Kidney epithelial cell (primary cell): ENCODE measurements around the gene ERBB3. TPM values are rescaled to one million over a fixed set of nuclear protein-coding genes. Genes with fewer than 3 reads are reported as not detected.
A peak's percentile ranks its signal among the peaks of the same experiment; 100 is the strongest.

Source experiments
- DNase-seq: peaks from one replicate; pipeline ENCODE4 v3.0.0-alpha.2; 2010; ENCODE audit warnings: low read depth
- H3K27me3 ChIP-seq: 2 replicates; pipeline ENCODE4 v1.6.0; 2011; ENCODE audit warnings: low read length; ENCODE audit not compliant: control insufficient read depth, insufficient read depth
- H3K36me3 ChIP-seq: 2 replicates; pipeline ENCODE4 v1.5.1; 2011; ENCODE audit warnings: low read length; ENCODE audit not compliant: control insufficient read depth, insufficient read depth
- H3K4me3 ChIP-seq: 2 replicates; pipeline ENCODE4 v1.5.1; 2011; ENCODE audit warnings: low read depth, mild to moderate bottlenecking, control low read depth, low read length
- CTCF ChIP-seq: IDR thresholded peaks from 2 replicates; pipeline ENCODE4 v1.5.1; 2011; ENCODE audit warnings: mild to moderate bottlenecking, moderate library complexity, low read length, control low read depth, inconsistent platforms; ENCODE audit not compliant: insufficient read depth, poor library complexity, severe bottlenecking
- total RNA-seq: library from RNA; depleted of rRNA; stranded (reverse); fragments of >200 nt; gene quantifications from 2 replicates; pipeline ENCODE4 v1.2.3, GENCODE V29; 2015

The ERBB3 gene
- total RNA-seq, 1 donor from 2014 or later, result 17.3 TPM

- TF ChIP-seq CTCF, result no peak
- Histone ChIP-seq H3K27me3 (no peaks in the 10 kb centered on the region), H3K4me3 (no peak overlapping the region), H3K36me3 (peaks cover 2% of the 10 kb centered on the region)
- DNase-seq, result no peak
These were observed 70.6 kb downstream of the ERBB3 start for GRCh38 chr12:56150563-56150962.

- TF ChIP-seq CTCF, result peak; percentile 54
- Histone ChIP-seq H3K27me3 (no peaks in the 10 kb centered on the region), H3K36me3 (peaks cover 2% of the 10 kb centered on the region), H3K4me3 (peak overlapping the region; percentile 62)
- no peak for DNase-seq
These were observed 71.7 kb downstream of the ERBB3 start for GRCh38 chr12:56151672-56152131.

GRCh38 chr12:56152132-56152755 lies 72.3 kb downstream of the ERBB3 start, which contains the start of gene MYL6B:
TSS of gene MYL6B (plus strand) at chr12:56152587. CDS start at chr12:56153919, 1,332 bp downstream.
- Histone ChIP-seq H3K4me3 (peak within 1 kb of the TSS; percentile 62), H3K27me3 (no peaks in the 10 kb centered on the region), H3K36me3 (peaks cover 2% of the 10 kb centered on the region)
- peak; percentile 70 for DNase-seq
- TF ChIP-seq CTCF, result no peak

Other genes starting within 250 kb of the ERBB3 start
- 0.07 and 0.08 TPM in 2 replicates for gene MMP19, start 237.2 kb upstream of the ERBB3 start, total RNA-seq
- gene PYM1, start 152.3 kb upstream of the ERBB3 start, total RNA-seq, result 43.5 and 47.6 TPM in 2 replicates
- 59.4 and 60.9 TPM in 2 replicates for gene DGKA, start 149.0 kb upstream of the ERBB3 start, total RNA-seq
- 0.96 and 1.1 TPM in 2 replicates for gene PMEL, start 114.1 kb upstream of the ERBB3 start, total RNA-seq
- 21.4 and 23.2 TPM in 2 replicates for gene CDK2, start 113.3 kb upstream of the ERBB3 start, total RNA-seq
- gene RAB5B, start 106.1 kb upstream of the ERBB3 start, total RNA-seq, result 78.2 and 81.0 TPM in 2 replicates
- 12.0 and 18.0 TPM in 2 replicates for gene SUOX, start 82.9 kb upstream of the ERBB3 start, total RNA-seq
- 5.7 and 5.8 TPM in 2 replicates for gene IKZF4, start 59.1 kb upstream of the ERBB3 start, total RNA-seq
- 1,382 and 1,633 TPM in 2 replicates for gene RPS26, start 38.2 kb upstream of the ERBB3 start, total RNA-seq
- 149 and 179 TPM in 2 replicates for gene PA2G4, start 24.4 kb downstream of the ERBB3 start, total RNA-seq
- gene RPL41, start 36.5 kb downstream of the ERBB3 start, total RNA-seq, result 2,735 and 3,237 TPM in 2 replicates
- gene ZC3H10, start 38.1 kb downstream of the ERBB3 start, total RNA-seq, result 3.0 and 4.7 TPM in 2 replicates
- 213 and 309 TPM in 2 replicates for gene ESYT1, start 48.1 kb downstream of the ERBB3 start, total RNA-seq
- 95.2 and 107 TPM in 2 replicates for gene MYL6B, start 72.4 kb downstream of the ERBB3 start, total RNA-seq
- gene MYL6, start 78.2 kb downstream of the ERBB3 start, total RNA-seq, result 1,283 and 1,365 TPM in 2 replicates
- 33.7 and 40.5 TPM in 2 replicates for gene SMARCC2, start 109.3 kb downstream of the ERBB3 start, total RNA-seq
- gene RNF41, start 141.8 kb downstream of the ERBB3 start, total RNA-seq, result 77.4 and 94.0 TPM in 2 replicates
- 38.9 and 47.6 TPM in 2 replicates for gene NABP2, start 144.2 kb downstream of the ERBB3 start, total RNA-seq
- gene SLC39A5, start 149.9 kb downstream of the ERBB3 start, total RNA-seq, result 0.08 TPM in 1 of 2 replicates, not detected in the other
- gene ANKRD52, start 178.2 kb downstream of the ERBB3 start, total RNA-seq, result 38.8 and 45.2 TPM in 2 replicates
- gene COQ10A, start 186.8 kb downstream of the ERBB3 start, total RNA-seq, result 13.7 and 14.6 TPM in 2 replicates
- gene CS, start 220.2 kb downstream of the ERBB3 start, total RNA-seq, result 126 and 143 TPM in 2 replicates
- 134 and 150 TPM in 2 replicates for gene CNPY2, start 235.8 kb downstream of the ERBB3 start, total RNA-seq